Fibroblast of the aortic adventitia (primary cell): Measurements from ENCODE around the gene CDKL2. TPM values are rescaled to one million over a fixed set of nuclear protein-coding genes. Genes with fewer than 3 reads are reported as not detected.

ENCODE experiments used
- DNase-seq: peaks from one replicate; pipeline ENCODE4 v3.0.0-alpha.2; 2010; ENCODE audit warnings: low read depth
- H3K4me3 ChIP-seq: 2 replicates; pipeline ENCODE4 v1.5.1; 2011; ENCODE audit warnings: low read depth, mild to moderate bottlenecking, control low read depth, low read length, moderate library complexity
- CTCF ChIP-seq: IDR thresholded peaks from 2 replicates; pipeline ENCODE4 v1.5.1; 2011; ENCODE audit warnings: mild to moderate bottlenecking, low read length, control low read depth, inconsistent platforms; ENCODE audit not compliant: insufficient read depth
- total RNA-seq: library from RNA; depleted of rRNA; stranded (reverse); fragments of >200 nt; gene quantifications from 2 replicates; pipeline ENCODE4 v1.2.3, GENCODE V29; 2012; ENCODE audit warnings: low replicate concordance

CDKL2 gene
- total RNA-seq, 1 donor, result 1.3 TPM

DNA sequence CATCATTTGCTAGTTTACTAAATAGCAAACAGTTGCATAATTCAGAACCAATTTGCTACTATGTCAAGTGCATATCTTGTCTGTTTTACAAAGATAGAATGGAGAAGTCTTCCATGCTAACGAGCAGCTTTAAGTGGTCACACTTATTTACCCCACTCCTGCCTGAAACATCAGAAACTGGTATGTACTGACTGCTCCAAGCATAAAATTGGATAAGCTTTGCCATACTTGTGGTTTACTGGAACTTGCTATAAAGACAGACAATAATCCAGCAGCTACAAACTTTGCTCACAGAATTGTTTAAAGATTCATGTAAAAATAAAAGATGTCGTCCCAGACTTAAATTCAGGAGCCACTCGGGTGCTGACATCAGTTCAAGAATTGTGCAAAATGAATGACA, 13.3 kb upstream of the CDKL2 start:
- no peak for TF ChIP-seq CTCF

DNA sequence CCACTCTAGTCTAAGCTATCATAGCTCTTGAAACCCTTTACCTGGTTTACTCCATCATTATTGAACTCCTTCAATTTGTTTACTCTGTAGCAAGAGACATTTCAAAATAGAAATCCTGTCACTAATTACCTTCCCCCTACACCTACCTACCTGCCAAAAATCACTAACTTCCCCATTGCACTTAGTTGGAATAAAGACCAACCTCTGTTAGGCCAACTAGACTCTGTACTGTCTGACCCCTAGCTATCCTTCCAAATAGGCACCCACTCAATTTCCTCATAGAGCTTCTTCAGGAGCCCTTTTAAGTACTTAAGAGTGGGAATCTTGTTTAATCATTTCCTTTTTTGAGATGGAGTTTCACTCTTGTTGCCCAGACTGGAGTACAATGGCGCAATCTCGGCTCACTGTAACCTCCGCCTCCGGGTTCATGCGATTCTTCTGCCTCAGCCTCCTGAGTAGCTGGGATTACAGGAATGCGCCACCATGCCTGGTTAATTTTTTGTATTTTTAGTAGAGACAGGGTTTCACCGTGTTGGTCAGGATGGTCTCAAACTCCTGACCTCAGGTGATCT, 8.9 kb upstream of the CDKL2 start:
- no peak overlapping the region for H3K4me3 ChIP-seq
- TF ChIP-seq CTCF, result no peak
- DNase-seq, result no peak

More for the DNA sequence above, 13.3 kb upstream of the CDKL2 start:
- DNase-seq, result no peak
- no peak overlapping the region for H3K4me3 ChIP-seq

GRCh38 chr4:75637827-75638226, 7.5 kb upstream of the CDKL2 start:
- no peak for DNase-seq
- TF ChIP-seq CTCF, result no peak
- no peak overlapping the region for H3K4me3 ChIP-seq

GRCh38 chr4:75637176-75637575, 6.8 kb upstream of the CDKL2 start:
- no peak for DNase-seq
- no peak for TF ChIP-seq CTCF
- no peak overlapping the region for H3K4me3 ChIP-seq

DNA sequence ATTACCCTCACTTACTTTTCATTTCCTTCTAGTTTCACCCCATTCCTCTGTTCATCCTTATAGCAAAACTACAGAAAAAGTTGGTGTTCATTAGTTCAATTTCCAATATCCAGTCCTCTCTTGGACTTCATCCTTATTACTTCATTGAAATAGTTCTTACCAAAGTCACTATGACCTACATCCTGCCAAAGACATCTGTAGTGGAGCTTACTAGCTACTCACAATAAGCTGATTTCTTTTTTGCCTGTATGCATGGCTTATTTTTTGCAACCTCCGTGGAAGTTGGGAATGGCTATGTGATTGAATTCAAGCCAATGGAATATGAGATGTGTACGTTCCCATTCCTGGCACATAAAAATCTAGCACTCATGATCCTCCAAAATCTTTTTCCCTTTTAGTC, 4.6 kb upstream of the CDKL2 start:
- peak; percentile 39 for DNase-seq
- TF ChIP-seq CTCF, result no peak
- H3K4me3 ChIP-seq, result no peak overlapping the region

DNA sequence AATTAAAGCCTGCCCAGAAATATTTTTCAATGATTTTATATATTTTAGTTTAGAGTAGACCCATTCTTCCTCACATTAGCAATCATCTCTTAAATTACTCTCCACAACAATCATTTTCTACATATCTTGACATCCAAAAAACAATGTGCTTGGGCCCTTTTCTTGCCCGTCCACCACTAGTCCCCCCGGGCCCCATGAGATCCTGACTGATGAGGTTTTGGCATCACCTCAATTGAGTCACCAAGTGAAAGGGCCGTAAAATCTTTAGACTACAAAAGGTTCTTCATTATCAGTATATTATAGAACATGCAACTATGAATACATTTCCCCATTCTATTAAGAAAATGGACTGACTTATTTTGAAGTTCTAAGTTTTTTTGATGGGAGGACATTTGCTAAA, 4.0 kb upstream of the CDKL2 start:
- DNase-seq, result no peak
- no peak overlapping the region for H3K4me3 ChIP-seq
- no peak for TF ChIP-seq CTCF

GRCh38 chr4:75633846-75634245, 3.5 kb upstream of the CDKL2 start:
- peak; percentile 59 for DNase-seq
- TF ChIP-seq CTCF, result no peak
- no peak overlapping the region for H3K4me3 ChIP-seq
